Fibroblast of lung (primary cell): Measurements from ENCODE around the gene KCNT1. TPM values are rescaled to one million over a fixed set of nuclear protein-coding genes. Genes with fewer than 3 reads are reported as not detected.

Experiments used
- DNase-seq, 2 donors: peaks; one replicate each; pipeline versions ENCODE4 v3.0.0 to v3.0.0-alpha.2; 2010; ENCODE audit warnings: low read depth in 2 of 2
- H2AFZ ChIP-seq: 2 replicates; pipeline ENCODE4 v1.5.1; 2012; ENCODE audit warnings: low read length, control low read depth, inconsistent platforms
- H3K27ac ChIP-seq: 2 replicates; pipeline ENCODE4 v1.5.1; 2011; ENCODE audit warnings: low read length, control low read depth; ENCODE audit not compliant: insufficient read depth
- H3K27me3 ChIP-seq: 2 replicates; pipeline ENCODE4 v1.5.1; 2011; ENCODE audit warnings: mild to moderate bottlenecking, low read length; ENCODE audit not compliant: control insufficient read depth, insufficient read depth
- H3K36me3 ChIP-seq: 2 replicates; pipeline ENCODE4 v1.5.1; 2011; ENCODE audit warnings: low read length; ENCODE audit not compliant: control insufficient read depth, insufficient read depth
- H3K4me1 ChIP-seq: 2 replicates; pipeline ENCODE4 v1.5.1; 2011; ENCODE audit warnings: low read length; ENCODE audit not compliant: control insufficient read depth, insufficient read depth; ENCODE audit errors: extremely low read depth
- H3K4me2 ChIP-seq: 2 replicates; pipeline ENCODE4 v1.5.1; 2011; ENCODE audit warnings: low read length, control low read depth; ENCODE audit not compliant: insufficient read depth; ENCODE audit errors: extremely low read depth
- H3K4me3 ChIP-seq, 4 experiments: fragments of 200-600 bp in 1 of 4; sonication (generic) in 1 of 4; replicated peaks in 1 of 4; 2 replicates each; pipeline ENCODE4 v1.5.1; 2011 to 2016; ENCODE audit warnings: low read length in 4 of 4, low read depth in 3 of 4, mild to moderate bottlenecking in 3 of 4, control low read depth in 2 of 4, inconsistent platforms in 1 of 4, mixed read lengths in 1 of 4; ENCODE audit not compliant: insufficient read depth in 1 of 4; ENCODE audit errors: control extremely low read depth in 1 of 4
- H3K79me2 ChIP-seq: 2 replicates; pipeline ENCODE4 v1.5.1; 2012; ENCODE audit warnings: mild to moderate bottlenecking, low read length, inconsistent platforms; ENCODE audit not compliant: control insufficient read depth, insufficient read depth
- H3K9ac ChIP-seq: 2 replicates; pipeline ENCODE4 v1.5.1; 2011; ENCODE audit warnings: mild to moderate bottlenecking, low read length, control low read depth; ENCODE audit not compliant: insufficient read depth
- H3K9me3 ChIP-seq: 2 replicates; pipeline ENCODE4 v1.5.1; 2012; ENCODE audit warnings: low read depth, low read length; ENCODE audit not compliant: control insufficient read depth, insufficient read depth
- H4K20me1 ChIP-seq: 2 replicates; pipeline ENCODE4 v1.5.1; 2011; ENCODE audit warnings: low read length; ENCODE audit not compliant: control insufficient read depth, insufficient read depth; ENCODE audit errors: extremely low read depth
- CTCF ChIP-seq, 2 donors: IDR thresholded peaks in 1 of 2; conservative IDR thresholded peaks in 1 of 2; 1 replicate in 1 of 2; 2 replicates in 1 of 2; pipeline ENCODE4 v1.5.1; 2011 to 2012; ENCODE audit warnings: low read length in 2 of 2, control low read depth in 1 of 2, inconsistent platforms in 1 of 2, low read depth in 1 of 2, mild to moderate bottlenecking in 1 of 2
- EZH2 ChIP-seq: IDR thresholded peaks from 2 replicates; pipeline ENCODE4 v1.5.1; 2012; ENCODE audit warnings: low read length, control low read depth, mild to moderate bottlenecking; ENCODE audit errors: missing control alignments
- polyA plus RNA-seq, 2 donors: library from polyadenylated mRNA; depleted of rRNA in 1 of 2; stranded (reverse) in 1 of 2; unstranded in 1 of 2; fragments of >200 nt; gene quantifications; 2 replicates each; pipeline ENCODE4 v1.2.1, GENCODE V29; 2011 to 2012; ENCODE audit warnings: missing spikeins in 1 of 2
- total RNA-seq: library from RNA; depleted of rRNA; stranded (reverse); fragments of >200 nt; gene quantifications from 2 replicates; pipeline ENCODE4 v1.2.1, GENCODE V29; 2014

KCNT1 gene
- total and polyA plus RNA-seq, 2 donors (not counting 1 experiment from before 2014, with no cell fraction given), result not detected

DNA sequence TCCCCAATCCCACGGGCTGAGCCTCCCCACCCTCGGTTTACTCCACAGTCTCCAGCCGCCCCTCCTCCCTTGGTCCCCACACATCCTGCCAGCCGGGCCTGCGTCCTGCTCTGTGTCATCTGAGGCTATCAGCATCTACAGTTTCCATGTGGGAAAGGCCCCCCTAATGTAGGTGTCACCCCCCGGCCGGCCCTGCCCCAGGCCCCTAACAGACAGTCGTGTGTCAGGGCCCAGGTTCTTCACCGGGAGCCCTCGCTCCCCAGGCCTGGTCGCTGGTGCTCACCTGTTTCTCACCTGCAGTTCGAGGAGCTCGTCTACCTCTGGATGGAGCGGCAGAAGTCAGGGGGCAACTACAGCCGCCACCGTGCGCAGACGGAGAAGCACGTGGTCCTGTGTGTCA is 62.7 kb downstream of the KCNT1 start:
- Histone ChIP-seq H3K36me3 (no peaks in the 10 kb centered on the region), H3K9me3 (no peaks in the 10 kb centered on the region), H3K4me1 (no peaks in the 10 kb centered on the region), H3K4me2 (no peak overlapping the region), H3K79me2 (no peaks in the 10 kb centered on the region), H3K27me3 (no peaks in the 10 kb centered on the region), H2AFZ (no peak overlapping the region), H3K9ac (no peak overlapping the region), H4K20me1 (no peaks in the 10 kb centered on the region), H3K27ac (no peak overlapping the region), H3K4me3 (no peak overlapping the region)
- DNase-seq, result no peak
- TF ChIP-seq CTCF (conservative IDR thresholded peaks at IDR 0.05 in 1 of 2, IDR thresholded peaks at IDR 0.05 in 1 of 2; ENCODE audit: low read depth in 1 of 2, low read length in 2 of 2) (no peak), EZH2 (no peak)

DNA sequence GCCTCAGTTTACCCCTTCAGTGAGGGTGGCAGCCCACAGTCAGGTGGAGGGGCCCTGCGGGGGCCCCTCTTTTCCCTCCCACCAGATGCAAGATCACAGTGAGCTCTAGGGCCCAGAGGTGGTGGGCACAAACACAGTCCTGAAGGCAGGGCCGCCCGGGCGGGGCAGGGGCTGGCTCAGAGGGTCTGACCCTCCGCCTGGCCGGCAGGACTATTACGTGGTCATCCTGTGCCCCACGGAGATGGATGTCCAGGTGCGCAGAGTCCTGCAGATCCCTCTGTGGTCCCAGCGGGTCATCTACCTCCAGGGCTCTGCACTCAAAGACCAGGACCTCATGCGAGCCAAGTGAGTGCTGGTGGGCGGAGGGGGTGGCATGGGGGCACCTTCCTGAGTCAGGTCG is 63.4 kb downstream of the KCNT1 start:
- no peak overlapping the region for H3K4me3 ChIP-seq
- H3K27ac ChIP-seq, result no peak overlapping the region
- H3K27me3 ChIP-seq, result no peaks in the 10 kb centered on the region
- DNase-seq, result no peak
- H3K4me2 ChIP-seq, result no peak overlapping the region
- H2AFZ ChIP-seq, result no peak overlapping the region
- H3K9me3 ChIP-seq, result no peaks in the 10 kb centered on the region
- H4K20me1 ChIP-seq, result no peaks in the 10 kb centered on the region
- no peak for TF ChIP-seq CTCF (conservative IDR thresholded peaks at IDR 0.05 in 1 of 2, IDR thresholded peaks at IDR 0.05 in 1 of 2; ENCODE audit: low read depth in 1 of 2, low read length in 2 of 2)
- no peak for TF ChIP-seq EZH2
- H3K79me2 ChIP-seq, result no peaks in the 10 kb centered on the region
- no peak overlapping the region for H3K9ac ChIP-seq
- no peaks in the 10 kb centered on the region for H3K36me3 ChIP-seq
- H3K4me1 ChIP-seq, result no peaks in the 10 kb centered on the region

DNA sequence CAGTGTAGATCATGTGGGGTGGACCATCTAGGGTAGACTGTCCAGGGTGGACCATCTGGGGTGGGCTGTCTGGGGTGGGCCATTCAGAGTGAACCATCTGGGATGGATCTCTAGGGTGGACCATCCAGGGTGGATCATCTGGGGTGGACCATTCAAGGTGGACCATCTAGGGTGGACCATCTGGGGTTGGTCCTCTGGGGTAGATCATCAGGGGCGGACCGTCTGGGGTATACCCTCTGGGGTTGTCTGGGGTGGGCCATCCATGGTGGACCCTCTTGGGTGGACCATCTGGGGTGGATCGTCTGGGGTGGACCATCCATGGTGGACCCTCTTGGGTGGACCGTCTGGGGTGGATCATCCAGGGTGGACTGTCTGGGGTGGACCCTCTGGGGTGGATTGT is 64.3 kb downstream of the KCNT1 start:
- Histone ChIP-seq H4K20me1 (no peaks in the 10 kb centered on the region), H3K27ac (no peak overlapping the region), H3K4me3 (no peak overlapping the region), H3K36me3 (no peaks in the 10 kb centered on the region), H3K9me3 (no peaks in the 10 kb centered on the region), H3K9ac (no peak overlapping the region), H3K27me3 (no peaks in the 10 kb centered on the region), H3K4me1 (no peaks in the 10 kb centered on the region), H2AFZ (no peak overlapping the region), H3K4me2 (no peak overlapping the region), H3K79me2 (no peaks in the 10 kb centered on the region)
- DNase-seq, result peak in 1 of 2 donors; percentile 6
- no peak for TF ChIP-seq EZH2
- TF ChIP-seq CTCF (conservative IDR thresholded peaks at IDR 0.05 in 1 of 2, IDR thresholded peaks at IDR 0.05 in 1 of 2; ENCODE audit: low read depth in 1 of 2, low read length in 2 of 2), result no peak
